Activated T-helper 9 cell treated with anti-CD3 and anti-CD28 coated beads, Interleukin-2, amount 50 U/mL, for 16 hours (primary cell): Measurements from ENCODE around the gene CAMTA1.
"Not testable (repeated sequence)": the region's sequence is repeated elsewhere in the genome, so short reads cannot be mapped to it uniquely, and the experiment has no call there.

Experiments used
- DNase-seq: peaks from one replicate; pipeline ENCODE4 v3.0.0-alpha.2; 2020; ENCODE audit warnings: low read depth

CAMTA1 gene

DNA sequence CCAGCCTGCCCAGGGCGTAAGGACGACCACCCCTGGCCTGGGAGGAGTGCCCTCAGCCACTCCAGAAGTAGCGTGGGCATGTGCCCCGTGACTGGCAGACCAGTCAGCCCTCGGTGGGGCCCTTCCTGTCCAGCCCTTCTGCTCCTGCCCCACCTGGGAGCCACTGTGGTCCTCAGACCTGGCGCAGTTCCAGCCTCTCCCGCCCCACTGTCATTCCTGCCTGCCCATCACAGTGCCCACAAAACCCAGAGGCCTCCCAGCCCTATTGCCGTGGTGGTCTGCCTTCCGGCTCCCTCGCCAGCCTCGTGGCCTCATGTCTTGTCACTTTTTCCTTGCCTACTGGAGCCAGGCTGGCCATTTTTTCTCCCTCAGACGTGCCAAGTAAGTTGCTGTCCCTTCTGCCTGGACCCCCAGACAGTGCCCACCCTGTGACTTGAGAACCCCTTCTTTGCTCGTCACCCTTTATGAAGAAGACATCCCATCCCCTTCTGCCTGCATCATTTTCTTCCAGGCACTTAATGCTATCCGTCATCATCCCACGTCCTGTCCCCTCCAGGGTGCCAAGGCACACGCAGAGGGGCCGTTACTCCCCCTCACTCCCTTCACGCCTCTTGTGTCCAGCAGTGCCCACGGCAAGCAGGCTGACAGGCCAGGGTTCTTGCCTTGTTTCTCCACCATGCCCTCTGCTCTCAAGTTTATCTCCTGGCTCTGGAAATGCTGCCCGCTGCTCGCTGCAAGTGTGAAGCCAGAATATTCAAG lies 122.6 kb downstream of the CAMTA1 start:
- DNase-seq: no peak

GRCh38 chr1:6909401-6909800 lies 124.1 kb downstream of the CAMTA1 start:
- DNase-seq: no peak

DNA sequence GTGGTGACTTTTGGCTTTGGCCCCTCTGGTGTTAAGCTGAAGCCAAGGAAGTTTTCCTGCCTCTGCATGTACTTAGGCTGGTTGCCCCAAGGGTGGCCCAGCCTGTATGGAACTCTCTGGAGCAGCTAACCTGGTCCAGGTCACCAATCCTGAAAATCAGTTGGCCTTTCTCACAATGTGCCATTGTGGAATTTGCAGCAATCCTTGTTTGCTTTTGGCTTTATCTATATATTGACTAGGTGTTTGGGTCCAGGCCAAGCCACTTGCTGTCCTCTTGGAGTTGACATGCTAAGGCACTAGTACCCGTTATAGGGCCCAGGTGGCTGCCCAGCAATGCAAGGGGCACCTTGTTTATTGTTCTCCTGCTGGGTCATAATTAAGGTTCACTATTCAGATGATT lies 124.6 kb downstream of the CAMTA1 start:
- no peak for DNase-seq

- DNase-seq: no peak
Observed at GRCh38 chr1:6911021-6911941, 126.0 kb downstream of the CAMTA1 start.

- no peak for DNase-seq
Observed at GRCh38 chr1:6911974-6912373, 126.7 kb downstream of the CAMTA1 start.

GRCh38 chr1:6912518-6912917 lies 127.3 kb downstream of the CAMTA1 start:
- no peak for DNase-seq

DNA sequence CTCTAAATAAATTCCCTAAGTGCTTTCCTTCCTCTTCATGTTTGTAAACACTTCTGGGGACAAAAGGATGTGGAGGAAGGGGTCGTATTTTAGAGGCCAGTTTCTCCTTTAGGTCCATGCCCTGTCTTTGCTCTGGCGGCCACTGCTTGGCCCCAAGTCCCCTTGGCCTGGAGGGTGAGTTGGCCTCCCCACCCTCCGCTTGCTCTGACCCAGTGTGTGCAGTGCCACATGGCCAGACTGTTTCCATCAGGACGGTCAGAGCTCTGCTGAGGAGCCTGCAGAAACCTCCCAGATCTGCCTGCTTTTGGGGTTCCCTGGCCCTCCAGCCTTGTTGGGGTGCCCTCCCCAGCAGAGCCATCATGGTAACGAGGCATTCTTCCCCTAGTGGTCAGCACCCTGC lies 127.8 kb downstream of the CAMTA1 start:
- DNase-seq: no peak

- DNase-seq: no peak
Observed at GRCh38 chr1:6914706-6915105, 129.5 kb downstream of the CAMTA1 start.

DNA sequence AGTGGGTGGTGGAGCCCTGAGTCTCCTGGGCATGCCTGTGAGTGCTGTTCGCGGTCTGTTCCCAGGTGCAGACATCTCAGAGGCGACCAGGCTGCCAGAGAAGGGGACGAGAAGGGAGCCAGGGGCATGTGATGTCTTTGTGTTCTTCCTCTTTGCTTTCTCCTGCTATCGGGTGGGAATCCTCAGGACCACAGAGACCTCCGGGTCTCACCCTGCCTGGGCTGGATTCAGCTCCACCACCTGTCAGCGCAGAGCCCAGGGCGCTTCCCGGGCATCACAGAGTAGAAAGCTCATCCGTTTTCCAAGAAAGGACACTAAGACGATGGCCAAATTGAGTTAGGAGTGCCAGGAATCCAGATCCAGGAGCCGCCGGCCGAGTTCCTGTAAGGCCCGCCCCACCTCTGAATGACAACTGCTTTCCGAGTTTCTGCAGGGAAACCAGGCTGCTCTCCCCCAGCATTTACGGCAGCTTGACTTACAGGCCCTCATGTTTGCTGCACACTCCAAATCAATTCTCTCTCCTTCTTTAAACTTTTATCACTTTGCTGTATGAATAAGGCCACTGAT lies 130.8 kb downstream of the CAMTA1 start:
- no peak for DNase-seq

DNA sequence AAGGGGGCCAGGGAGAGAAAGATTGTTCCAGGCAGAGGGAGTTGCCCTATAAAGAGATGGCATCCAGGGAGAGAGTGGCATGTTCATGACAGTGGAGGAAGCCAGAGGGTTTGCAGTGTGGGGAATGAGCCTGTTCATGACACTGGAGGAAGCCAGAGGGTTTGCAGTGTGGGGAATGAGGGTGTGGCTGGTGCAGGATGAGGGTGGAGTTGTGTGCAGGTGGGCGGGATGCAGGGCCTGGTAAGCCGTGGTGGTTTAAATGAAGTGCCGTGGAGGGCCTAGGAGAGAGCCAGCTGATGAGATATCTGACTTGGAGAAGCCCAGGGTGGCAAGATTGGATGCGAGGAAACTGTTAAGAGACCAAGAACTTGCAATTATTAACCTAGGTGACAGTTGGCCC lies 131.8 kb downstream of the CAMTA1 start:
- DNase-seq: no peak

DNA sequence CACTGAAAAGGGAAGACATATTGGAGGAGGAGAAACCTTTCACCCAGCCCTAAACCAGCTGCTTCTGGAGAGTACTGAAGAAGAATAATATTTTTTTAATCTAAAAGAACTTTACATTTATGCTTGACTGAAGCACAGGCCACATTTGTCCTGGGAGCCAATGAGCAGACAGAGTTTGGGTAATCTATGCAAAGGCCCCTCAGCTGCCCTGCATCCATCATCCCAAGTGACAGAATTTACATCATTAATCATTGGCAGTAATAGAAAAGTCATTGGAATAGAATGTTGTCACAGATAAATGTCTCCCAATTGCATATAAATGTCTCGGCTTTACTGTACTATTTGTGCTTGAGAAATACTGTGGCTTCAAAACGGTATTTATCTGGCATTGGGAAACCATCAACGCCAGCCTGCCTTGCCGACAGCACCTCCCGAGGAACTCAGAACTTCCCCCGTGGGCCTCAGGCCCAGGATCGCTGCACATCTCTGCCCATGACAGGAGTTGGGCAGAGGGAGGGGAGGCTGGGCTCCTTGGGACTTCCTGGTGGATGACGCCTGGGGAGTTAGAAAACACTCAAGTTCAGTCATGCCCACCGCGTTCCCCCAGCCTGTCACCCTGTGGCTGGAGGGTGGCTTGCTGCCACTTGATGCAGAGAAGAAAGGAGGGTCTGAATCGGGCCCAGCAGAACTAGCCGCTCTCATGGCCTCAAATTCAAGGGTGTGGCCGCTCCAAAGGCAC lies 133.1 kb downstream of the CAMTA1 start:
- no peak for DNase-seq

- no peak for DNase-seq
Observed at GRCh38 chr1:6918925-6919511, 133.8 kb downstream of the CAMTA1 start.

DNA sequence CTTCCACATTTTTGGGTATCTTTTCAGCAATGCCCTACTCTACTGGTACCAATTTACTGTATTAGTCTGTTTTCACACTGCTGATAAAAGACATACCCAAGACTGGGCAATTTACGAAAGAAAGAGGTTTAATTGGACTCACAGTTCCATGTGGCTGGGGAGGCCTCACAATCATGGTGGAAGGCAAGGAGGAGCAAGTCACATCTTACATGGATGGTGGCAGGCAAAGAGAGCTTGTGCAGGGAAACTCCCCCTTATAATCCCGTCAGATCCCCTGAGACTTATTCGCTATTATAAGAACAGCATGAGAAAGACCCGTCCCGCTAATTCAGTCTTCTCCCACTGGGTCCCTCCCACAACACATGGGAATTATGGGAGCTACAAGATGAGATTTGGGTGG lies 136.3 kb downstream of the CAMTA1 start:
- DNase-seq: not testable (repeated sequence)

DNA sequence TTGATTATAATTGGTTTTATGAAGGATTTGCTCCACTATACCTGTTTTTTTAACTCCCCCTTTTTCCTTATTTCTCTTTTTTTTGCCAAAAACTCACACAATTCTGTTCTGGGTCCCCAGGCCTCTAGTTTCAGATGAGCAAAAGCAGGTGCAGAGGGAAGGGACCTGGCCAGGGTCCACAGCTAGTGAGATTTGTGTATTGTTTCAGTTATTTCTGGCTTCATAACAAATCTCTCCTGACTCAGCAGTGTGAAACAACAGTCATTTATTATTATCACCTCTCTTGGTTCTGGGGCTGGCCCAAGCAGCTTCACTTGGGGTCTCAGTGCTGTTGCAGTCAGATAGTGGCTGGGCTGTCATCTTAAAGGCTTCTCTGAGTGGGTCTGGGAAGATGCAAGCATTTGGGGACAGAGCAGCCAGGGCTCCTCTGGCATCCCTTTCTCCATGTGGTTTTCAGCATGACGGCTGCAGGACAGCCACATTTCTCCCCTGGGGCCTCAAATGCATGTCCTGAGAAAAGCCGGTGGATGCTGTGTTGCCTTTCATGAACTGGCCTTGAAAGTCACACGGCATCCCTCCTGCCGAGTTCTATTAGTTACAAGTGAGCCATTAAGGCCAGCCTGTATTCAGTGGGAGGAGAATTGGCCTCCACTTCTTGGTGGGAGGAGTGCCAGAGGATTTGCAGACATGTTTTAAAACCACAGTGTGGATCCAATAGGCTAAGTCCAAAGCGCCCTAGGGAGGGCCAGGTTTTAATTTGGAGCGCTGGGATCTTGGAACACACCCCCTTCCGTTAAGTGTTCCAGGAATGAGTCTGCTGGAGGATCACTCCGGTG lies 137.1 kb downstream of the CAMTA1 start:
- DNase-seq: no peak

DNA sequence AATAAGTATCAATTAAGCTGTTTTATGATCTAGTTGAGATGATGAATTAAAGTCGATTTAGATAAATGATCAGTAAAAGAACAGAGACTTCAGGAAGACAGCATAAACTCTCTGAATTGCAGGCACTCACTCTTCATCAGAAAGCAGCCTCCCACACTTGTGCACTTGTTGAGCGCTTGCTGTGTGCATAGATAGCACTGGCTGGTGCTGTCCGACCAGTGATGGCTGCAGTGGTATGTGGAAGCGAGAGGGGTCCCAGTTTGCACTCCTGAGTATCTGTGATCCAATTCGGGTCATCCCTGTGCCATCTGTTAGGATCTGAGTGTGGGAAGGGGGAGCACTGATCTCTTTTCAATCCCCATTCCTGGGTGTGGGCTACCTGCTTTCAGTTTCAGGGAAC lies 137.8 kb downstream of the CAMTA1 start:
- DNase-seq: no peak

DNA sequence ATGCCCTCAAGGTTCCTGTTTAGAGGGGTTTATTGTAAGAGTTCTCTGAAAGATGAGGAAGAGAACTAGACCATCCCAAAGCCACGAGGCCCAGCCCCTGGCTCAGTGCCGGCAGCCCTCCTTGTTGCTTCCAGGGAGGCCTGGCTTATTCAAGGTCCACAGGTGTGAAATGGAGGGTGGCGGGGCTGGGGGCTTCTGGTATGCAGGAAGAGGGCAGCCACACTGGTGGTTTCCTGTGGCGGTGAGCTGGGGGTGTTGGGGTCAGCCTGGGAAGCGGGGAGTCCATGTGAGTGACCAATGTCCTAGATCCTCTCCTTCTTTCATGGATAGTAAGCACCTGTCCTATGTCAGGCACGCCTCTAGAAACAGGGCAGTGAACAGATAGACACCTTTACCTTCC lies 138.2 kb downstream of the CAMTA1 start:
- no peak for DNase-seq

- no peak for DNase-seq
Observed at GRCh38 chr1:6923955-6924881, 139.0 kb downstream of the CAMTA1 start.

DNA sequence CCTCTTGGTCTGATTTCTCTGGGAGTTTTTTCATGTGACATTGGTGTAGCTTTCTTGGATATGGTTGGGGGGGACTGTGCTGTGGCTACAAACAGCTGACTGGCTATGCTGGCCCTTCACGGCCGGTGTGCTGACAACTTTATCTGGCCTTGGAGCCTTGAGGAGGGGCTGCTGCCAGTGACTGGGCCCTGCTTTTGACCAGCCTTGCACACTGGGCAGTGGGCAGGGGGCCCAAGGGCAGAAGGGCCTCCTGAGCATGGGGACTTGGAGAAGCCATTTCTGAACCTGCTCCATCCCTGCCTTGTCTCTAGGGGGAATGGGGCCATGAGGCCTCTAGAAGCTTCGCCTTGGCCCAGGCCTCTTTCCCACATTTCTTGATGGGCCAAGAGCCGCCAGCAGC lies 139.6 kb downstream of the CAMTA1 start:
- DNase-seq: no peak

DNA sequence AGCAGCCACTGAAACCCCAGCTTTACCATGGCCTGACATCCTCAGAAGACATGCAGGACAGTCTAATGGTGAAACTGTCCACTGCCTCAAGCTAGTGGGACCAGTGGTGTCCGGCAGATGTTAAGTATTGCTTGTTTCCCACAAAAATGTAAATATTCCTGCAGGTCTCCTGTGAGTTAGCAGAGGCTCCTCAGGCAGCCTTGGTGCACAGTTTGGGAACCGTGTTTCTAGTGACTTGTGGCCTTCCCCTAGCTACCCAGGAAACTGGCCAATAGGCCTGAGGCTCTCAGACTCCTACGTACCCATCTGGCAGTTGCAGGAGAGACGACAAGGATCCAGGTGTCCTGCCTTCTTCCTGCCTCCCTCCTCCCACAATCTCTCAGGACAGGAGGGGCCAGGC lies 142.4 kb downstream of the CAMTA1 start:
- DNase-seq: no peak
